ENCODE measurements around the gene FAM117B.
A peak's percentile ranks its signal among the peaks of the same experiment; 100 is the strongest.

FAM117B gene

DNA sequence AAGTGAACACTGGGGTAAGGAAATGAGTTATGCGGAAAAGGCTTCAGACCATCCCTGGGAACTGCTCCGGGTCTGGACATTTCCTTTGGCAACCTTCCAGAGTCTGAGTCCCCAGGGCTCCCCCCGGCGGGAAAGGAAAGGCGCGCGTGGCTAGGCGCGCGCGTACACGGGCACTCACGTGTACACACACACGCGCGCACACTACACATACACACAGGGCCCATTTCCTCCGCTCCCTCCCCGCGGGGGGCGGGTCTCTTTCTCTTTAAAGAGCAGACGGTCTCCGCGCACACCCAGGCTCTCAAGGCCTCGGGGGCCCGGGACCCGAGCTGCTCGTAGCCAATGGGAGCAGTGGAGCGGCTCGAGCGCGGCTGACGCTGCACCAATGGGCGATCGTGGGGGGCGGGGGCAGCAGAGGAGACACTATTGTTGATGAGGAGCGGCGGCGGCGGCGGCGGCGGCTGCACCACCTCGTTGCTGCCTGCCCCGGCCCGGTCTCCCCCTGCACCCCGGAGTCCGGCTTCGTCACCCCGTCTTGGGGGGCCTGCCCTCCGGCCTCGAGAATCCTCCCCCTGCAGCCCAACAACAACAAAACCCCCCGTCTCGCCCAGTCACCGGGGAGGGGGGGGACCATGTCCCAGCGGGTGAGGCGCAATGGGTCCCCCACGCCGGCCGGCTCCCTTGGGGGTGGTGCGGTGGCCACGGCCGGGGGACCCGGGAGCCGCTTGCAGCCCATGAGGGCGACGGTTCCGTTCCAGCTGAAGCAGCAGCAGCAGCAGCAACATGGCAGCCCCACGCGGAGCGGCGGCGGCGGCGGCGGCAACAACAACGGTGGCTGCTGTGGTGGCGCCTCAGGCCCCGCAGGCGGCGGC is at the start of gene FAM117B:
FAM117B (plus strand) TSS at position 414 of the 872 bp plus-strand sequence; CDS start at position 633, 219 bp downstream.
- DNase-seq (ENCODE audit: low spot score) = peak; percentile 98

- DNase-seq (ENCODE audit: low spot score) = peak; percentile 63
Observed at GRCh38 chr2:202588647-202589581, 45.9 kb upstream of the FAM117B start.

DNA sequence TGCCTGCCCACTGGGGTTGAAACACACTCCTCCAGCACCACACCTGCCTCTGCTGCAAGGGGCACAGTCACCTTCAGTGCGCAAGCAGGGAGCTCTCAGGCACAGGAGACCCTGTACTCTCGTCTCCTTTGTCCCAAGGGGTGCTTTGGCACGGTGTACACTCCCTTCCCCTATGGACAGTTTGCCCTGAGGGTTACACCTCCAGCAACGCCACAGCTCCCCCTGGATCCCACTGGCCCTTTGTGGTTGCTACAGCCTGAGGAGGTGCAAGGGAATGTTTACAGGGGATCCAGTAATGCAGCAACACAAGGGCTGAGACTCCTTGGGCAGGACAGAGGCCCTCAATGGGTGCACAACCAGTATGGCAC is 45.2 kb upstream of the FAM117B start:
- DNase-seq (ENCODE audit: low spot score) = no peak

DNA sequence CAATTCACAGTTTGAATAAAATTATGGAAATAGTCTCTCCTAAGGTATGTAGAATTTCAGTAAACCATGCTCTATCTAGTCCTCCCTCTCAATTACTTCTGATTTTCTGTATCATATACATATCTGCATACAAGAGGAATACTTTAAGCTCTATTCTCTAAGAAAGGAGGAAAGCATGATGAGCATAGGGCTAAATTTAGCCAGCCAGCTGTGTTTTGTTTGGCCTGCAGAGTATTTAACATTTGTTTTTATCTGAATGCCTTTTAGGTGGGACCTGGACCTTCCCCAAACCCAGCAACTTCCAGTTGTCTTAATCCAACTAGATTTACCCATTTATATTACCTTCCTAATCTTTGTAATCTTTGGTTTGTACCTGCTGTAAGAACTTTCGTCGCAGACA is 42.2 kb upstream of the FAM117B start:
- no peak for DNase-seq (ENCODE audit: low spot score)

DNA sequence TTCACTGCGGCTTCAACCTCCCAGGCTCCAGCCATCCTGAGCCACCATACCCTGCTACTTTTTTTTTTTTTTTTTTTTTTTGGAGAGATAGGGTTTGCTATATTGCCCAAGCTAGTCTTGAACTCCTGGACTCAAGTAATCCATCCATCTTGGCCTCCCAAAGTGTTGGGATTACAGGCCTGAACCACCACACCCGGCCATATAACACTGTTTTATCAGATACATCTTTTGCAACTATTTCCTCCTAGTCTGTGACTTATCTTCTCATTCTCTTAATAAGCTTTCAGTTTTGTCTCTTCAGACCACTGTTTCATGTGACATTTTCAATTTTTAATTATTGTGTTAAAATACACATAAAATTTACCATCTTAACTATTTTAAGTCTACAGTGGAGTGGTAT is 35.7 kb upstream of the FAM117B start:
- DNase-seq (ENCODE audit: low spot score) = no peak

DNA sequence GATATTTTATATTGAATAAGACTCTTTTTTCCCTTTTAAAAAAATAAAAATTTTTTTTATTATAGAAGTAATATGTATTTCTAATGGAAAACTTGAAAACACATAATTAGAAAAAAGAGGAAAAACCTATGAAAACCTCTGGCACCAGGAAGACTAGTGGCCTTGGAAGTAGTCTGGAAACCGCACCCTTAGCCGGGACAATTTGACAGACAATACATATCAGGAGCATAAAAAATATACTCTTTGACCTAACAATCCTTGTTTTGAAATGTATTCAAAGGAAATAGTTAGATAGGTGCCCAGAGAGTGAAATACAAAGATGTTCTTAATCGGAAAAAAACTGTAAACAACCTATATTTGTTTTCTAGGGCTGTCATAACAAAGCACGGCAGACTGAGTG is 34.9 kb upstream of the FAM117B start:
- no peak for DNase-seq (ENCODE audit: low spot score)

DNA sequence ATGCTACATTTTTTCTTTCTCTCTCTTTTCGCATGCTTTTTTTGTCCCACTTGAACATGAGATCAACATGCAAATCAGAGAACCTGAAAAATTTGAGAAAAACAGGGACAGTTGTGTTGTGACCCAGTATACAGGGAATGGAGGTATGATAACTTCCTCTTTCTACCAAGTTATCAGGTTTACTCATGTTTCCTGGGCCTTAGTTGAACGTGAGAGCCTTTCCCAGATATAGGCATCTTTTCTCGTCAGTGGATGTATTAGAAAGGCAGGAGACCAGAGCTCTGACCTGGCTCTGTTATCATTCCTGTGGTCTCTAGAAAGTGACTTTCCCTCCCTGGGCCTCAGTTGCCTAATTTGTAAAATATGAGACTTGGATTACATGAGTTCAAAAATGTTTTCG is 30.1 kb upstream of the FAM117B start:
- no peak for DNase-seq (ENCODE audit: low spot score)

DNA sequence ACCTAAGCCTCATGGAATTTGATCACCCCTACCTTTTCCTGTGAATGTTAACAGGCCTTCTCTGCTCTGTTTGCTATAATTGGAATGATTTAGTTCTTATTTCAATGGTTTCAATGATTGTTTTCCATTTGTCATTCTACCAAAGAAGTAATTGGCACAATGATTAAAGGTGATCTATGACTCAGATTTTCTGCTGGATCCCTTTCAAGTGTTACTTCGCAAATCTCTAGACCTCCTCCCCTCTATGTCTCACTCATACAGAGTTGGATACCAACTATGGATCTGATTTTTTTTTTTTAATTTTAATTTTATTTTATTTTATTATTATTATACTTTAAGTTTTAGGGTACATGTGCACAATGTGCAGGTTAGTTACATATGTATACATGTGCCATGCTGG is 29.6 kb upstream of the FAM117B start:
- DNase-seq (ENCODE audit: low spot score) = no peak

DNA sequence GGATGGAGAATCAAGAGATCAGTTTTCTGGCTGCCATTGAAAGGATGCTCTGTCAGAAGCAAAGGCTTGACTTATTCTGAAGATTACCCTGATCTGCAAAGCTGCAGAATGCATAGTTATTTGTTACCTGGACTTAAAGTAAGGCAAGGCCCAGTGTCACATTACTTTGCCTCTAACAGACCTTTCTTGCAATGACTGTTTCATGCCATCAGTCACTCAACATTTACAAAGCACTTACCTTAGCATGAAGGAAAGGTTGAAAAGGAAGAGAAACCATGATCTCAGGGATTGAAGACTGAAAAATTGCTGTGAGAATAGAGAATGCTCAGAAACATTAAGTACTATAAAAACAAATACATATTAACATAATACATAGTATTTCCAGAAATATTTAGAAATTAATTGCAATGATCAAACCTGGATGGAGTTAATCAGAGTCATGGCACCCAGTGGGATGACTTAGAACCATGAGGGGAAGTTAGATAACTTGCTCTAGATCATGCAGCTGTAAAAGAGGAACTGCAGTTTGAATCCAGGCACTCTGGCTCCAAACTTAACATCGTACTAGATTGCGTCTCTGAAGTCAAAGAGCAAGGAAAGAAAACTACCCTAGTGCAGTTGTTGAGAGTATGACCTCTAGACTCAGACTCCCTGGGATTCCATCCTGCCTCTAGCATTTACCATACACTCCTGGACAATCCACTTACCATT is 26.5 kb upstream of the FAM117B start:
- no peak for DNase-seq (ENCODE audit: low spot score)

GRCh38 chr2:202609381-202610145 is 25.2 kb upstream of the FAM117B start:
- DNase-seq (ENCODE audit: low spot score) = no peak

- no peak for DNase-seq (ENCODE audit: low spot score)
Observed at GRCh38 chr2:202610380-202610779, 24.4 kb upstream of the FAM117B start.

- DNase-seq (ENCODE audit: low spot score) = no peak
Observed at GRCh38 chr2:202612145-202612544, 22.6 kb upstream of the FAM117B start.

DNA sequence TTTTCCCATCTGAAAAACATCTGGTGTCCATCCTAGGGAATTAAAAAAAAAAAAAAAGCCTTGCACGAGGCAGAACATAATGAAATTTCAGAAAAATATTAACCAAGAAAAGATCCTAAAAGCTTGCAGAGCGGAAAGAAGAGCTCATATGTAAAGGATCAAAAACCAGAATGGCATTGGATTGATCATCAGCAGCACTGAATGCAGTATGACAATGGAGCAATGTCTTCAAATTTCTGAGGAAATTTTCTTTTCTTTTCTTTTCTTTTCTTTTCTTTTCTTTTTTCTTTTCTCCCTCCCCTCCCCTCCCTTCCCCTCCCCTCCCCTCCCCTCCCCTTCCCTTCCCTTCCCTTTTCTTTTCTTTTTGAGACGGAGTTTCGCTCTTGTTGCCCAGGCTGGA is 21.3 kb upstream of the FAM117B start:
- no peak for DNase-seq (ENCODE audit: low spot score)

DNA sequence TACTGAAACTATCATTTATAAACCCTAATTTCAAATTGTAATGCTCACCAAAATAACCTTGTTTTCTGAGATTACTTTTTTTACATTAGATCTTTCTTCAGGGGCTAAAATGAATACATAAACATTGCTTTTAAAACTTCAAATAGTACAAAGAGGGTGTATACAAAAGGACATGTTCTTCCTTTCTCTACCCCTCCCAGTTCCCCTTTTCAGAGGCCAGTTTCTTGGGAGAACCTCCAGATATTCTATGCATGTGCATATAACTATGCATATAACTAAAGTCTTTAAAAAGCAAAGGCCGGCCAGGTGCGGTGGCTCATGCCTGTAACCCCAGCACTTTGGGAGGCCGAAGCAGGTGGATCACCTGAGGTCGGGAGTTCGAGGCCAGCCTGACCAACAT is 10.6 kb upstream of the FAM117B start:
- DNase-seq (ENCODE audit: low spot score) = no peak

- no peak for DNase-seq (ENCODE audit: low spot score)
Observed at GRCh38 chr2:202627042-202627441, 7.7 kb upstream of the FAM117B start.

GRCh38 chr2:202628646-202629198 is 6.0 kb upstream of the FAM117B start:
- no peak for DNase-seq (ENCODE audit: low spot score)

DNA sequence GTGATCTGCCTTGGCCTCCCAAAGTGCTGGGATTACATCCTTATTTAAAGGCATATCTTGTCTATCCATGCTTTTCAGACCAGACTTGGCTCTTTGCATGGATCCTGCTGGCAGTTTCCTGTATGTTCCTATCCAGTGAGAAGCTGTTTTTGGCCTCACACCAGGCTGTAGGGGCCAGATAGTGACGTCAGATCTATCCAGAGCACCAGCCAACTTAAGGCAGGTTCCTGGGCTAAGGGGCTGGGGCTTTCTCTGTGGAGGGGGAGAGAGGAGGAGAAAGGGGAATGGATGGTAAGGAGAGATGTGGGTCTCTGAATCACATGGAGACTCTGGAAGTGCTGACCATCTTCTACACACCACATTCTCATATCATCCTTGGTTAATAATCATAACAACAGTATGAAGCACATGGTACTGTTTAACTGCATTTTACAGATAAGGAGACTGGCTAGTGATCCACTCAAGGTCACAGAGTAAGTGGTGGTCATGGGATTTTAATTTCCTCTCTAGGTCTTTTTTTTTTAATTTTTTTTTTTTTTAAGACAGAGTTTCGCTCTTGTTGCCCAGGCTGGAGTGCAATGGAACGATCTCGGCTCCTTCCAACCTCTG is 2.0 kb upstream of the FAM117B start:
- no peak for DNase-seq (ENCODE audit: low spot score)

GRCh38 chr2:202633470-202633869 is 1.3 kb upstream of the FAM117B start:
- DNase-seq (ENCODE audit: low spot score) = no peak

- DNase-seq (ENCODE audit: low spot score) = peak; percentile 88
Observed at GRCh38 chr2:202635428-202636212, 851 bp downstream of the FAM117B start.

GRCh38 chr2:202636213-202636513 is 1.4 kb downstream of the FAM117B start:
- no peak for DNase-seq (ENCODE audit: low spot score)
